T-helper 2 cell treated with Interferon-gamma antibody and Interleukin-4, amounts not matched to agents 5 μg/mL and 100 μg/mL, for 36 hours (primary cell): ENCODE data around the gene OR2S2.
A peak's percentile ranks its signal among the peaks of the same experiment; 100 is the strongest.

Experiments used
- DNase-seq: peaks from one replicate; pipeline ENCODE4 v3.0.0; 2021; ENCODE audit warnings: low spot score
- H3K27ac Mint-ChIP-seq: one replicate; pipeline ENCODE4 v1.8.0; 2021; ENCODE audit warnings: mild to moderate bottlenecking, mixed read lengths
- H3K27me3 Mint-ChIP-seq: one replicate; pipeline ENCODE4 v1.8.0; 2021; ENCODE audit warnings: low read depth, mixed read lengths
- H3K36me3 Mint-ChIP-seq: one replicate; pipeline ENCODE4 v1.8.0; 2021; ENCODE audit warnings: low read depth, mixed read lengths
- H3K4me1 Mint-ChIP-seq: one replicate; pipeline ENCODE4 v1.8.0; 2021; ENCODE audit warnings: low read depth, mixed read lengths
- H3K4me3 Mint-ChIP-seq: one replicate; pipeline ENCODE4 v1.8.0; 2022; ENCODE audit warnings: mild to moderate bottlenecking, moderate library complexity, mixed read lengths
- H3K9me3 Mint-ChIP-seq: one replicate; pipeline ENCODE4 v1.8.0; 2021; ENCODE audit warnings: mixed read lengths

Gene OR2S2

DNA sequence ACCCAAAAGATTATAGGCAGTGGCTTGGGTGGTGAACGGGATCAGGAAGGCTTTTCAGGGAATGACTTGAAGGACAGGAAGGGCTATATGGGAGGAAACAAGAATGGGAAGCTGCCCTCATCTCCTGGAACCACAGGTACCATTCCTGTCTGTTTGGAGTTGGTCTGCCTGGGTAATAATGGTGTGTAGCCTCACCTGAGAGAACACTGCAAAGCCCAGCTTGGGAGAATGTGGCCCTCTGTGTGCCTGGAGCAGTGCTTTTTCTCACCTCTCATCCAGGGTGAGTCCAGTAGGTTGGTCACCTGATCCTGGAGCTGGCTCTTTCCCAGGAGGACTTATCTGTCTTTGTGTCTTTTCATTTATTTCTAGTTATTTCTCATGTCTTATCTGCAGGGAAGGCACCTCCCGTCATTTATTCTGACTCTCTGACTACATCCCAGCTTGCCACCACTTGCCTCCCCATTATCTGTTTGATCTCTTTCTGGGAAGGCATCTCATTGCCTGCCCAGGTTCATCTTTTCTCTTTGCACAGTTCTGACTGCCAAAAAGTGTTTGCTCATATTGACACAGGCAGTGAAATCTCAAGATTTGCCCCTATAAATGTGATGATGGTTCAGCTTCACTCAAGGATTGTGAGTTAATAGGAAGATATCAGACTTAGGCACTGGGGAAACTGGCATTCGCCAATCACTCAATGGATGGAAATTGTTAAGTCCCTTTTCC, 22.5 kb upstream of the OR2S2 start:
- peaks cover 52% of the 10 kb centered on the region for H3K27me3 Mint-ChIP-seq
- H3K4me1 Mint-ChIP-seq: no peaks in the 10 kb centered on the region
- H3K27ac Mint-ChIP-seq: no peak overlapping the region
- H3K9me3 Mint-ChIP-seq: peaks cover 3% of the 10 kb centered on the region
- H3K4me3 Mint-ChIP-seq: no peak overlapping the region
- DNase-seq: no peak
- no peaks in the 10 kb centered on the region for H3K36me3 Mint-ChIP-seq

DNA sequence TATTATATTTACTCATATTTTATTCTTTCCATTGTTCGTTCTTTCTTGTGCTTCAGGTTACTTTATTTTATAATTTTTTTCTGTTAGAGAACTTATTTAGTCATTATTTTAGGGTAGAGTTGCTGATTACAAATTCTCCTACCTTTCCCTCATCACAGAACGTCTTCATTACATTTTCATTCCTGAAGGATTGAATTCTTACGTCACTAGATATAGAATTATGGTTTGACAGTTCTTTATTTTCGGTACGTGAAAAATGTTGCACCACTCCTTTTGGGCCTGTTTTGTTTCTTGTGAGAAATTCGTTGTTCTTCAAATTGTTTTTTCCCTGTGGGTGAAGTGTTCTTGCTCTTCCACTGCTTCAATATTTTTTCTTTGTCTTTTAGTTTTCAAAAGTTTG, 20.8 kb upstream of the OR2S2 start:
- Mint-ChIP-seq H3K36me3 (no peaks in the 10 kb centered on the region), H3K4me3 (no peak overlapping the region), H3K27me3 (peaks cover 61% of the 10 kb centered on the region), H3K9me3 (peaks cover 17% of the 10 kb centered on the region), H3K4me1 (no peaks in the 10 kb centered on the region), H3K27ac (no peak overlapping the region)
- no peak for DNase-seq

DNA sequence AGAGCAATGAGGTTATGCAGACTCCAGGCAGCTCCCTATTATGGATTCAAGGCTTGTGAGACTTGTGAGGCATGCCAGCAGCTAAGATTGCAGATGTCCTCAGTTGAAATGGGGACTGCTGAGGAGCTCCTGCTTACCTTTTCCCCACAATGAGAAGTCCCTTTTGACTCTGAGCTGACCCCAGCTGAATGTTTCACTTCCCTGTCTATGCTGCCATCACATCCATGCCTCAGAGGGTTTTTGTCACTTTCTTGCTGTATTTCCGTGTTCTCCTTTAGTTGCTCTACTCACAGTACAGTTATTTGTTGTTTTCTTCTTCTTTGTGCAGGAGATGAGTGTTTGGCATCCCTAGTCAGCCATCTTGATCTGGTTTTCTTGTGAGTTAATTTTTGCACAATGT, 18.8 kb upstream of the OR2S2 start:
- DNase-seq: no peak
- Mint-ChIP-seq H3K27ac (no peak overlapping the region), H3K27me3 (peaks cover 73% of the 10 kb centered on the region), H3K36me3 (no peaks in the 10 kb centered on the region), H3K4me1 (peaks cover 8% of the 10 kb centered on the region), H3K4me3 (no peak overlapping the region), H3K9me3 (peaks cover 17% of the 10 kb centered on the region)

DNA sequence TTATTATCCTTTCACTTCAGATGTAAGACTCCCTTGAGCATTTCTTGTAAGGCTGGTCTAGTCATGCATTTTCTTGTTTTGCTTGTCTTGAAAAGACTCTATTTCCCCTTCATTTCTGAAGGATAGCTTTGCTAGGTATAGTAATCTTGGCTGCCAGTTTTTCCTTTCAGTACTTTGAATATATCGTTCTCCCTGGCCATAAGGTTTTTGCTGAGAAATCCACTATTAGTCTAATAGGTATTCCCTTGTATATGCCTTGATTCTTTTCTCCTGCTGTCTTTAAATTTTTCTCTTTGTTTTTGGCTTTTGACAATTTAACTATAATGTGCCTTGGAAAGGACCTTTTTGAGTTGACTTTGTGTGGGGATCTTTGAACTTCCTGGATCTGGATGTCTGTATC, 16.8 kb upstream of the OR2S2 start:
- Mint-ChIP-seq H3K9me3 (peaks cover 17% of the 10 kb centered on the region), H3K36me3 (no peaks in the 10 kb centered on the region), H3K4me3 (no peak overlapping the region), H3K27ac (no peak overlapping the region), H3K4me1 (peaks cover 9% of the 10 kb centered on the region), H3K27me3 (peaks cover 78% of the 10 kb centered on the region)
- DNase-seq: no peak

DNA sequence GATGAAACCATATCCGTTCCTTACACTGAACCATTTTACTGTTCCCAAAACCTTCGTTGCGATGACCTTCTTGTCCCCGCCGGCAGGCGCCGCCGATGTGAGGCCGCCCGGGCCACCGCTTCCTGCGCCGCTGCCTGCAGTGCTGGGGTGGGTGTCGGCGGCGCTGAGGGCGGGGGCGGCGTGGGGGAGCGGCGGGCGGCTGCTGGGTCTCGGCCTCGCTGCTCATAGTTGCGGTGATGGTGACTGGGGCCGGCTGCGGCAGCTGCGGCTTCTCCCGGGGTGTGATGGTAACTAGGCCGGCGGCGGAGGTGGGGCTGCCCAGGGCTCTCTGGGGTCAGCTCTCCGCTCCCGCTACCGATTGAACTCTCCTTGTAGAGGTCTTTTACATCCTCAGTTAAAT, 14.1 kb upstream of the OR2S2 start:
- Mint-ChIP-seq H3K27ac (no peak overlapping the region), H3K36me3 (no peaks in the 10 kb centered on the region), H3K9me3 (peaks cover 17% of the 10 kb centered on the region), H3K27me3 (peaks cover 83% of the 10 kb centered on the region), H3K4me1 (peaks cover 9% of the 10 kb centered on the region), H3K4me3 (peak overlapping the region; percentile 8)
- no peak for DNase-seq

DNA sequence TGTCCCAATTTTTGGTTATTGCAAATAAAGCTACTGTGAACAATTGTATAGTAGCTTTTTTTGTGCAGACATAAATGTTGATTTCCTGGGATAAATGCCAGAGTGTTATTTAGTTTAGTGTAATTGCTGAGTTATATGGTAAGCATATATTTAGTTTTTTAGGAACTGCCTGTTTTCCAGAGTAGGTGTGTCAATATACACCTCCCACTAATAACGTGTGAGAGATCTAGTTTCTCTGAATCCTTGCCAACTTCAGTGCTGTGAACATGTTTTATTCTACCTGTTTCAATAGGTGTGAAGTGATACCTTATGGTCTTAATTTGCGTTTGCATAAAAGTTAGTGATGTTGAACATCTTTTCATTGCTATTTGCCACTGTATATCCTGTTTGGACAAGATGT, 9.1 kb upstream of the OR2S2 start:
- Mint-ChIP-seq H3K4me3 (no peak overlapping the region), H3K27ac (no peak overlapping the region), H3K9me3 (no peaks in the 10 kb centered on the region), H3K4me1 (peaks cover 3% of the 10 kb centered on the region), H3K36me3 (no peaks in the 10 kb centered on the region), H3K27me3 (peaks cover 56% of the 10 kb centered on the region)
- no peak for DNase-seq

DNA sequence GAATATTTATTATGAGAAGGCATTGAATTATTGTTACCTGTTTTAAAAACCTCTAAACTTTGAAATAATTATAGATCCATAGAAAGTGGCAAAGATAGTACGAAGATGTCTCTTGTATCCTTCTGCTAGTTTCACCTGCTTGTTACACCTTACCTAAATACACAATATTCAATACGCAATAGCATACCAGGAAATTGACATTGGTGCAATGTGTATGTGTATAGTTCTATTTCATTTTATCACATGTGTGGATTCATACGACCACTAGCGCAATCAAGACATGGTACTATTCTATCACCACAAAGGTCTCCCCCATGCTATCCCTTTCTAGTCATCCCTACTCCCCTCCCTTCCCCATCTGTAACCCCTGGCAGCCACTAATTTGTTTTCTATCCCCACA, 8.5 kb upstream of the OR2S2 start:
- H3K27ac Mint-ChIP-seq: no peak overlapping the region
- H3K27me3 Mint-ChIP-seq: peaks cover 50% of the 10 kb centered on the region
- DNase-seq: no peak
- no peaks in the 10 kb centered on the region for H3K36me3 Mint-ChIP-seq
- H3K4me1 Mint-ChIP-seq: no peaks in the 10 kb centered on the region
- no peak overlapping the region for H3K4me3 Mint-ChIP-seq
- H3K9me3 Mint-ChIP-seq: no peaks in the 10 kb centered on the region

DNA sequence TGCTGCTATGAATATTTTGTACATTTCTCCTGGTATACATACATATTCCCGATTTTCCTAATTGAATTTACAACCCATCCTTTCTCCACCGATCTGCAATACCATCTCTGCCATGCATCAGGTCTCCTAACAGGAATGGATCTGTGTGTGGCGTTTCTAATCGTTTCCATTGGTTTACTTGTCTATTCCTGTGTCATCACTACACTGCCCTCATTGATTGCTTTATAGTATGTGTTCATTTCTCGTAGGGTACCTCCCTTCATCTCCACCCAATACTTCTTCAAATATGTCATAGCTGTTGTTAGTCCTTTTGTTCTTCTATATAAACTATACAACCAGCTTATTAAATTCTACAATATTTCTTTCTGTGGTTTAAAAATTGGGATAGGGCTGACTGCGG, 7.1 kb upstream of the OR2S2 start:
- H3K4me1 Mint-ChIP-seq: no peaks in the 10 kb centered on the region
- H3K9me3 Mint-ChIP-seq: no peaks in the 10 kb centered on the region
- DNase-seq: no peak
- peaks cover 41% of the 10 kb centered on the region for H3K27me3 Mint-ChIP-seq
- no peak overlapping the region for H3K4me3 Mint-ChIP-seq
- H3K36me3 Mint-ChIP-seq: no peaks in the 10 kb centered on the region
- H3K27ac Mint-ChIP-seq: no peak overlapping the region

DNA sequence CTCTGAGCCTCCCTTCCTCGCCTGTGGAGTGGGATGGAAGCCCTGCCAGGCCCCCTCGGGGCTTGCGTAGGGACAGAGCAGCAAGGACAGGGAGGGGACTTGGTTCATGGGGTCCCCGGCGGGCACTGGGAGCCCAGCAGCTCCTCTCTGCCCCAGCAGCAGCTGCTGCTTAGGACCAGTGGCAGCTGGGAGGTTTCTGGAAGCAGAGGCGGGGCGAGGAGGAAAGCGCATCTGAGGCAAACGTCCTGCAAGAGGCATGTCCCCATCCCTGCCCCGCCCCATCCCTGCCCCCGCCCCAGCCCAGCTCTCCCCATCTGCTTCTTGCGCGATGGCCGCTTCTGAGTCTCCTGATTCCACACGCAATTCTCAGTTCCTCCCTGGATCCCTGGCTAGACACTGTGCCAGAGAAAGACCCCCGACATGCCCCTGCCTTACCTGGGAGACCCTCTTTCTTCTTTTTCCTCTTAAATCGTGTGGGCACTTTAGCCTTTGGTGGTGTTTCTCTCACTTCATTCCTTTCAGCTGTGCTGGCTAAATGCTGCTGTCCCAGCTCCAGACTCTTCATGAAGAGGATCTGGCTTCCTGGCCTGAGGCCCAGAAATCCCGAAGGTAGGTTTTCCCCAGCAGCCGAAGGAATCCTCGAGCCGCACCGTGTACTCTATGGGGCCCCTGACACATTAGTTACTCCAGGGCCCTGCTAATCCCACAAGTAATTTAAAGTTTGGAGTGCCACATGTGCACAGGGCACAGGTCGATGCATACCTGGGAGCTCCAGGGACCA, 4.4 kb upstream of the OR2S2 start:
- no peak overlapping the region for H3K27ac Mint-ChIP-seq
- H3K4me3 Mint-ChIP-seq: no peak overlapping the region
- no peak for DNase-seq
- H3K36me3 Mint-ChIP-seq: no peaks in the 10 kb centered on the region
- no peaks in the 10 kb centered on the region for H3K4me1 Mint-ChIP-seq
- H3K9me3 Mint-ChIP-seq: no peaks in the 10 kb centered on the region
- H3K27me3 Mint-ChIP-seq: peaks cover 31% of the 10 kb centered on the region

DNA sequence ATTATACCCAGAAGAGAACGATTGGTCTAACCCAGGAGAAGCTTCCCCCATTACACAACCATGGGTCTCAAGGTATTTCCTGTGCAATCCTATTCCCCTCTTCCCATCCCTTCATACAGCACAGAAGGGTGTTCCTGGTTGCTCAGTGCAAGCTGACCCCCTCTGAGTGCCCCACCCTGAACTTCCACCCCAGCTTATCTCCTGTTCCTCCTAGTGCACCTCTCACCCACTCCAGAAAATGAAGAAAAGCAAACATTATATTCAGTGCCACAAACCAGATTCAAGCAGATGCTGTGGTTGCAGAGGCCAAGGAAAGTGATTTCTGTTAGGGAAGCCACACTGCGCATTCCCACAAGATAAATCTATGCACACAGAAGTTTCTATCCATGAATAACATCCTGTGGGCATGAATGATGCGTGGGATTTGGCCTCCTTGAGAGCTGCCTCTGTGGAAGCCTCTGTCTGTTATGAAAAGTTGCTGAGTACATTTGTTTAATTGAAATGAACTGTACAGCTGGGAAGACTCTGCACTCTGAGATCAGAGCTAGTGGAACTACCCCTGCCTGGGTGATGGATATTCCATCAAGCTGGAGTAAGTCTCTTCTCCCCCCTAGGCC, 2.2 kb upstream of the OR2S2 start:
- H3K4me3 Mint-ChIP-seq: no peak overlapping the region
- peaks cover 27% of the 10 kb centered on the region for H3K27me3 Mint-ChIP-seq
- no peak for DNase-seq

DNA sequence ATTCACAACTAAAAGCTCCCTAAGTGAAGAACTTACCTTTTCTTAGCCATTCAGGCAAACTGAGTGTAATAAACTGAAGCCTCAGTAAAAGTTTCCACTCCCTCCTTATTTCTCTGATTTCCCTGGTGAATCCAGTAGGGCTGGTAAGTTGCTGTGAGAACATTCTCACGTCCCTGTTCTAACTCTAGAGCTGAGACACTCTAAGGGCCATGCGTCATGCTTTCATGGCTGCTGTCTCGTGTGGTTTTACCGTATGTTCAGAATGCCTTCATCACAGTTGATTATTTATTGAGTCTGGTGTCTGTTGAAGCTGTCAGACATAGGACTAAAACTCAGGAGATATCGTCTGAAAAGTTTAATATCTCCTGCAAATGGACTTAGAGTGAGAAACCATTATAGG, 1.3 kb downstream of the OR2S2 start:
- DNase-seq: no peak
- Mint-ChIP-seq H3K27ac (no peak overlapping the region), H3K4me3 (no peak overlapping the region), H3K9me3 (no peaks in the 10 kb centered on the region), H3K27me3 (peaks cover 43% of the 10 kb centered on the region), H3K36me3 (no peaks in the 10 kb centered on the region), H3K4me1 (peaks cover 1% of the 10 kb centered on the region)

More for the DNA sequence above, 2.2 kb upstream of the OR2S2 start:
- H3K27ac Mint-ChIP-seq: no peak overlapping the region
- H3K4me1 Mint-ChIP-seq: no peaks in the 10 kb centered on the region
- no peaks in the 10 kb centered on the region for H3K36me3 Mint-ChIP-seq
- H3K9me3 Mint-ChIP-seq: no peaks in the 10 kb centered on the region

DNA sequence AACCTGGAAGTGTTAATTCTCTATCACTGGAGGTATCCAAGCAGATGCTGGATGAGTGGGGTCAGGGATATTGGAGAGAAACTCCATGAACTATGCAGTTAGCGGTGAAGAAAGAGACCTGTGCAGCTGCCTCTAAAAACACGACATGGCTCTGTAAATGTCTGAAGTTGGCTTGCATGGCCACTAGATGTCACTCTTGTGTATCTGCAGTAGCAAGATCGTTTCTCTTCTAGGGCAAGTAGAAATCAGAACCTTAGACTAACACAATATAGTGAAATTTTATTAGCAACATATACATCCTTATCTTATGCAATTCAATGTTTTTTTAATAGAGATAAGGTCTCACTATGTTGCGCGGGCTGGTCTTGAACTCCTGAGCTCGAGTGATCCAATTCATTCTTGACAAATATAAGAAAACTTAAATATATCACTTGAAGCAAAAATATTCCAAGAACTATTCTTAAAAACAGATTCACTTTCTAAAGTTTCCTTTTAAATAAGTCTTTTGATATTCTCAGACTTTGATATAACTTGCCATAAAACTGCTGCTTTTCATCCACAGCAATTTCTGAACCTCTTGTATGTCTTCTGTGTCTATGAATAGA, 2.9 kb downstream of the OR2S2 start:
- Mint-ChIP-seq H3K9me3 (no peaks in the 10 kb centered on the region), H3K36me3 (no peaks in the 10 kb centered on the region), H3K27me3 (peaks cover 43% of the 10 kb centered on the region), H3K4me3 (no peak overlapping the region), H3K4me1 (peaks cover 1% of the 10 kb centered on the region), H3K27ac (no peak overlapping the region)
- peak; percentile 20 for DNase-seq

DNA sequence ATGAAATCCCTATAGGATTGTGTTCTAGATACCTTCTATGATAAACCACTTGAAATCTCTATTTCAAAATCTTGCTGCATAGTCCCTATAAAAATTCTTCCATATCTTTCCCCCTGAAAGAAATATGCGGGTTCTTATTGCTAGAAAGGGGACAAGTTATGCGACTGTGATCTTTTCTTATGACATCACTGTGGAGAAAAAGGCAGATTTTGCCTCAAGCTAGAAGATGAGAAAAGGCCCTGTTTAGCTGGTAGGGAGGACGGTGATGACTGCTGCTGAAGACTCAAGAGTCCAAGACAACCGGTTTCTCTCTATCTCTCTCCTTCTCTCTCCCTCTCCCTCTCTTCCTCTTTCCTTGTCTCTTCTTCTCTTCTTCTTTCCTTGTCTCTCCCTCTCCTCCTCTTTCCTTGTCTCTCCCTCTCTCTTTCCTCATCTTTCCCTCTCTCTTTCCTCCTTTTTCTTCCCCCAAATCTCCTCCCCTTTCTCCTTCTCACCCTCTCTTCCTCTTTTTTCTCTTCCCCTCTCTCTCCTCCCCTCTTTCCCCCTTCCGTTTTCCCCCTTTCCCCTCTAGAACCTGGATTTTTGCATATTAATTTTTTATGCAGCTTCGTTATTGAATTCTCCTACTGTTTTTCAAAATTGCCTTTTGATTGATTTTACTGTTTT, 5.3 kb downstream of the OR2S2 start:
- no peak overlapping the region for H3K27ac Mint-ChIP-seq
- no peak for DNase-seq
- no peaks in the 10 kb centered on the region for H3K36me3 Mint-ChIP-seq
- no peak overlapping the region for H3K4me3 Mint-ChIP-seq
- H3K9me3 Mint-ChIP-seq: no peaks in the 10 kb centered on the region
- peaks cover 1% of the 10 kb centered on the region for H3K4me1 Mint-ChIP-seq
- H3K27me3 Mint-ChIP-seq: peaks cover 41% of the 10 kb centered on the region

DNA sequence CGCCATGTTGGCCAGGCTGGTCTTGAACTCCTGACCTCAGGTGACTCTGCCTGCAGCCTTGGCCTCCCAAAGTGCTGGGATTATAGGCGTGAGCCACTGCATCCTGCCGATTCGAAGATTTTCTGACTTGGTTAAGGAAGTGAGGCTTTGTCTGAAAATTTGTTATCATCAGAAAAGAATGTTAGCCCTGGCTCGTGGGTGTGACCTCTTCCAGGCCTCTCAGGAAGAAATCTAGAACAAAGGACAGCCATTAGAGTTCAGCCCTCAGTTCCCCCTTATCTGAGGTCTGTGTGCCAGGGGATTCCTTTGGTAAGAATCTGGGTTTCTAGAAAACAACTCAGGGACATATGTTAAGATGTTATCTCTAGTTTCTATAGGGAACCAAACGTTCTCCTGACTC, 6.2 kb downstream of the OR2S2 start:
- H3K27me3 Mint-ChIP-seq: peaks cover 37% of the 10 kb centered on the region
- H3K4me1 Mint-ChIP-seq: peaks cover 1% of the 10 kb centered on the region
- no peaks in the 10 kb centered on the region for H3K9me3 Mint-ChIP-seq
- H3K4me3 Mint-ChIP-seq: no peak overlapping the region
- DNase-seq: no peak
- H3K36me3 Mint-ChIP-seq: no peaks in the 10 kb centered on the region
- H3K27ac Mint-ChIP-seq: no peak overlapping the region
